ENCODE measurements around the gene PAK1.
A peak's percentile ranks its signal among the peaks of the same experiment; 100 is the strongest.

PAK1 gene

GRCh38 chr11:77435972-77436371, 37.9 kb downstream of the PAK1 start:
- no peak for DNase-seq

- DNase-seq, result no peak
Observed at GRCh38 chr11:77431813-77432212, 42.1 kb downstream of the PAK1 start.

GRCh38 chr11:77428598-77428997, 45.3 kb downstream of the PAK1 start:
- DNase-seq, result no peak

GRCh38 chr11:77425346-77425745, 48.5 kb downstream of the PAK1 start:
- no peak for DNase-seq

GRCh38 chr11:77424644-77425043, 49.2 kb downstream of the PAK1 start:
- no peak for DNase-seq

GRCh38 chr11:77423624-77424023, 50.3 kb downstream of the PAK1 start:
- DNase-seq, result no peak

- no peak for DNase-seq
Observed at GRCh38 chr11:77422687-77423086, 51.2 kb downstream of the PAK1 start.

GRCh38 chr11:77421041-77421723, 52.7 kb downstream of the PAK1 start:
- no peak for DNase-seq

- DNase-seq, result no peak
Observed at GRCh38 chr11:77418971-77419597, 54.8 kb downstream of the PAK1 start.

- DNase-seq, result no peak
Observed at GRCh38 chr11:77418155-77418970, 55.5 kb downstream of the PAK1 start.

GRCh38 chr11:77416357-77416756, 57.5 kb downstream of the PAK1 start:
- no peak for DNase-seq

GRCh38 chr11:77413850-77414460, 59.9 kb downstream of the PAK1 start:
- DNase-seq, result no peak

- no peak for DNase-seq
Observed at GRCh38 chr11:77412814-77413213, 61.1 kb downstream of the PAK1 start.

- peak; percentile 74 for DNase-seq
Observed at GRCh38 chr11:77411717-77412441, 62.0 kb downstream of the PAK1 start.

GRCh38 chr11:77411137-77411707, 62.7 kb downstream of the PAK1 start:
- DNase-seq, result no peak

- no peak for DNase-seq
Observed at GRCh38 chr11:77410076-77410827, 63.6 kb downstream of the PAK1 start.

GRCh38 chr11:77409046-77409445, 64.8 kb downstream of the PAK1 start:
- no peak for DNase-seq

GRCh38 chr11:77407613-77408012, 66.3 kb downstream of the PAK1 start:
- DNase-seq, result no peak

- DNase-seq, result no peak
Observed at GRCh38 chr11:77406396-77406795, 67.5 kb downstream of the PAK1 start.

- no peak for DNase-seq
Observed at GRCh38 chr11:77403211-77403610, 70.7 kb downstream of the PAK1 start.

- no peak for DNase-seq
Observed at GRCh38 chr11:77402218-77402556, 71.7 kb downstream of the PAK1 start.
